Germinal center (tissue), 1 donor: ENCODE measurements around the gene STAT6.

Experiments
- DNase-seq: peaks from one replicate; pipeline ENCODE4 v3.0.0; 2012; ENCODE audit warnings: mixed read lengths, low spot score

Gene STAT6

GRCh38 chr12:57111031-57111734, at the start of gene STAT6:
STAT6 (minus strand) TSS chr12:57111362; CDS start chr12:57108278, 3,084 bp downstream.
- peak; percentile 85 for DNase-seq

DNA sequence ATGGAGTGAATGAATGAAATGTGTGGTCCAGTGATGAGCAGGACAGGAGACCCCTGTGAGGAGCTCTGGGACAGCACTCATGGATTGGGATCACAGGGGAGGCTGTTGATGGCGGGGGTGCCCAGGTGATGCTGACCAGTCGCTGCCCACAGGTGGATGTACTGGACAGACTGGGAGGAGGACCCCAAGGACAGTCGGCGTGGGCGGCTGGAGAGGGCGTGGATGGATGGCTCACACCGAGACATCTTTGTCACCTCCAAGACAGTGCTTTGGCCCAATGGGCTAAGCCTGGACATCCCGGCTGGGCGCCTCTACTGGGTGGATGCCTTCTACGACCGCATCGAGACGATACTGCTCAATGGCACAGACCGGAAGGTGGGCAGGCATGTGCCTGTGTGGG, 49.6 kb upstream of the STAT6 start:
- DNase-seq, result no peak

DNA sequence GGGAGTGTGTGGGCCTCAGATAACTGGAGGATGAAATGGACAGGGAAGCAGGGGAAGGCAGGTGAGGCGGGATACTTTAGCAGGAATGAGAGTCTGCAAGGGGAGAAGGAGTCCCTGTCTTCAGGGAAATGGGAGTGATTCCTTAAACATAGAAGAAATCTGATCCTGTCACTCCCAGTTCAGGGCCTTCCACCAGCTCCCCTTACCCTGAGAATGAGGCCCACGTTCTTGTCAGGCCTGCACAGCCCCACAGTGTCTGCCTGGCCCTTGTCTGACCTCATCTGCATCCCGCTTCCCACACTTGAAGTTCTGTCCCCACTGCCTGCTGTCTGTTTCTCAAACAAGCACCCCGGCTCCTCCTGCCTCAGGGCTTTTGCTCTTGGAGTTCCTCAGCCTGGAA, 48.9 kb upstream of the STAT6 start:
- no peak for DNase-seq

DNA sequence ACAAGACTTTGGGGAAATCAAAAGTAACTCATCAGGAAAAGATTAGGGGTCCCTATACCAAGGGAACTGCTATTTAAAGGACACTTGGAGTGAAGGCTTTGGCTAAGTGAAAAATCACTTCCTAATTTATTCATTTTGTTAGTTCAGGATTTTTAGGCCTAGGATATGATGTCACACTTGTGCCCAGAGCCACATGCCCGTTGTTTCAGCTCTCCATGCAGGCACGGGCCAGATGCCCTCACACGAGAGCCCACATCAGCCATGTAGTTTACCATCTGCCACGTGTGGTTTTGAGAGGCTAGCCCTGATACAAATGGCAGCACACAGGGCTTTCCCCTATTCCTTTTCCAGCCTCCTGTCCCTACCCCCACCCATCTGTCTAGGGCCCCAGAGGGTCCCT, 48.1 kb upstream of the STAT6 start:
- no peak for DNase-seq

DNA sequence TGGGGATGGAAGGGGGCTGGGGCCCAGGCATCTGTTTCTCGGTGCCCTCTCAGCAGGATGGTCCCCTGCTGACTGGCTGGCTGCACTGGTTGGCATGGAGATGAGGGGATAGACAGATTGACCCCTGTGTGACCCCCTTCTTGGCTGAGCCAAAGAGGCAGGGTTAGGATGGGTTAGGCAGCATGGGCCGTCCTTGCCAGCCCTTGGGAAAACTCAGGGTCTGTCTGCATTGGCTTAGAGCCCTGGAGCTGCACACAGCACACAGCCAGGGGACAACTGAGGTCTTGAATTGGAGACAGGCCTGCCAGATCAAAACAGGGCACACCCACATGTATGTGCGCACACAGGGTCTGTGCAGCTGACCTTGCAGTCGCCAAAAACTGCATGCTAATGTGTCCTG, 47.5 kb upstream of the STAT6 start:
- DNase-seq, result no peak

DNA sequence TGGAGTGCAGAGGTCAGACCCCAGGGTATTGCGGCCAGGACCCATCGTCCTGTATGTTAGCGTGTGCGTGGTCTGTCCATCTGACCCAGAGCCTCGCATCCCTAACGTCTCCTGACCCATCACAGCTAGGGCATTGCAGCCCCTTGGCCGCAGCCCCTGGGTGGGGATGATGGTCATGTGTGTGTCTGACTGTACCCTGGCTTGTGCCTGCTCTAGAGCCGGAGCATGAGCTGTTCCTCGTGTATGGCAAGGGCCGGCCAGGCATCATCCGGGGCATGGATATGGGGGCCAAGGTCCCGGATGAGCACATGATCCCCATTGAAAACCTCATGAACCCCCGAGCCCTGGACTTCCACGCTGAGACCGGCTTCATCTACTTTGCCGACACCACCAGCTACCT, 47.0 kb upstream of the STAT6 start:
- DNase-seq, result no peak

DNA sequence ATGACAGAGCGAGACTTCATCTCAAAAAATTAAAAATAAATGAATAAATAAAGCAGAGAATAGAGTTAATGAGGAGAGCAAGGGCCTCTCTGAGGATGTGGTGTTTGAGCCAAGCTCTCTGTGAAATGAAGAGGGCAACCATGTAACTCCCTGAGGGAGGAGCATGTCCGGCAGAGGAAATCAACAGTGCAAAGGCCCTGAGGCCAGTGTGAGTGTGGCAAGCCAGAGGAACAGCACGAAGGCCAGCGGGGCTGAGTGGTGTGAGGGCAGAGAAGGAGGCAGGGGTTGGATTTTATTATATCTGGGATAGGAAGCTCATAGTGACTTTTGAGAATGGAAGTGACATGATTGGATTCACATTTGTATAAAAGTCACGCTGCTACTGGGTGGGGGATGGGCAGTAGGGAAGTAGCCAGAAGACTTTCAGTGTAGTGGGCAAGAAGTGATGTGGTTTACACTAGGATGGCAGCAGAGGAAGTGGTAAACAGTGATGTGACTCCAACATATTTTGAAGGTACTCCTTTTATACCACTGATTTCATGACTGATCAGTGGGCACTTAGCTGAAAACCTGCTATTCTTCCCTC, 46.5 kb upstream of the STAT6 start:
- no peak for DNase-seq

DNA sequence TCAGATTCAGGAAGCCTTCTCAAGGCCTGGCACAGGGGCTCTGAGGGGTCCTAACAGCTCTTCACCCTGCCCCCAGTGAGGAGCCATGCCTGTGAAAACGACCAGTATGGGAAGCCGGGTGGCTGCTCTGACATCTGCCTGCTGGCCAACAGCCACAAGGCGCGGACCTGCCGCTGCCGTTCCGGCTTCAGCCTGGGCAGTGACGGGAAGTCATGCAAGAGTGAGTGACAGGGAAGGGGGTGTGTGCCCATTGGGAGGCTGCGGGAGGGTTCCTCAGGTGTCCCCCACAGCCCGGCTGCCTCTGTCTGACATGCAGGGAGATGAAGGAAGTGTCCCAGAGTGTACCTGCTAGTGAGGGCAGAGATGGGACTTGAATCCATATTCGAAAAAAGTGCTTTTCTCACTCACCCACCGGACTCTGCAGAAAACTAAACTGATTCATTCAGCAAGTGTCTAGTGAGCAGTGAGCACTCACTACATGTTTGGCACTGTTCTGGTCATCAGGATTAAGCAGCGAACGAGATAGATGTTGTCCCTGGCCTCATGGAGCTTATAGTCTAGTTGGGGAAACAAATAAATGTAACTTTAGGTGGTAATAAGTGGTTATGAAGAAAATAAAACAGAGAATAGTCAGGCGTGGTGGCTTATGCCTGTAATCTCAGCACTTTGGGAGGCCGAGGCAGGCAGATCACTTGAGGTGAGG, 45.7 kb upstream of the STAT6 start:
- no peak for DNase-seq

GRCh38 chr12:57154804-57155434, 43.8 kb upstream of the STAT6 start:
- no peak for DNase-seq

- DNase-seq, result no peak
These were observed 42.9 kb upstream of the STAT6 start for GRCh38 chr12:57154076-57154475.

DNA sequence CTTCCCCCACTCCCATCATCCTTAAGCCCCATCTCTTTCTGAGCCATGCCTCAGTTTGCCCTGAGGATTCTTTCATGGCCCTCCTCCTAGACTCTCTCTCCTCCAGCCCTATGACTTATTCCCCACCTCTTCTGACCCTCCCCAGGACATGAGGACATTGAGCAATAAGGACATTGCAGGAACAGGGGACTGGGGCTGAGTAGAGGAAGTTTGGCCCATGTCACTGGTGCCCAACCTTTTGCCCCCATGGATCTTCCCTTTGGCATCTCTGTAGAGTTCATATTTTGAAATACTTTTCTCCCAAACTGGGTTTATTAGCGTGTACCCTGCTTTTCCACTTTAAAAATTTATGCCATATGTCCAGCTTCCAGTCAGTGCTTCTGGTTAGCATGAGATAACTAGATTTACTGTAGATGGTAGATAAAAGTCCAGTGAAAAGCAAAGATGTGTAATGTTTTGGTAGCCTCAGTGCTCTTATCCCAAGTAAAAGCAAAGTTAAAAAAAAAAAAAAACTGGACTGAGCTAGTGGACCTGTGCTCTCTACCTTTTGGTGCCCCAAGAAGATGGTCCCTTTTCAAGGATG, 42.3 kb upstream of the STAT6 start:
- DNase-seq, result no peak

- no peak for DNase-seq
These were observed 41.5 kb upstream of the STAT6 start for GRCh38 chr12:57152639-57153038.

GRCh38 chr12:57151741-57152630, 40.8 kb upstream of the STAT6 start:
- DNase-seq, result no peak

GRCh38 chr12:57150400-57151000, 39.3 kb upstream of the STAT6 start:
- DNase-seq, result no peak

DNA sequence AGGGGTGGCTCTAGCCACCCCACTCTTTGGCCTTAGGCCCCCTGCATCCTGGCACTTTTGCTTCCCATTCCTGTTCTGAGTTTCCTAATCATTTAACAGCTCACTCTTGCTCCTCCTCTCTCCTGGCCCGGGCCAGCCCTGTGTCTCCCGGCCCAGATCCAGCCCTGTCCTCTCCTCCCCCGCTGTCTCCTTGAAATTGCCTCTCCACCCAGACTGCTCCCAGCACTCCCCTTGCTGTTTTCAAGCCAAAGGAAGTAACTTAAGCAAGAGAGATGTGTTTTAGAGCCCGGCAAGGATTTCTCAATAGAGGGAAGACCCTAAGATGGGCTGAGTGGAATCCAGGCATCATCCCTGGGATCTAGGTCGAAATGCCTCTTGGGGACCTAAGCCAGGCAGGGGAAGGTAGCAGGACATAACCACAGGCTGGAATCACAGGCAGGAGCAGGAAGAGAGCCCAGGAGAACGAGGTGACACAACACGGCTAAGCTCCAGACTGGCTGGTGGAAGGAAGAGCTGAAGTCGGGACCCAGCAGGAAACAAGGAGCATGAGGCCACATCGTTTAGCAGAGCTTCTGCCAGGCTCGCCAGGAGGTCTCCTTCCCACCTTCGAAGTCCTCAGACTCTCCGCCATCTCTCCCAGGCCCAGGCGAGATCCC, 38.2 kb upstream of the STAT6 start:
- DNase-seq, result no peak

DNA sequence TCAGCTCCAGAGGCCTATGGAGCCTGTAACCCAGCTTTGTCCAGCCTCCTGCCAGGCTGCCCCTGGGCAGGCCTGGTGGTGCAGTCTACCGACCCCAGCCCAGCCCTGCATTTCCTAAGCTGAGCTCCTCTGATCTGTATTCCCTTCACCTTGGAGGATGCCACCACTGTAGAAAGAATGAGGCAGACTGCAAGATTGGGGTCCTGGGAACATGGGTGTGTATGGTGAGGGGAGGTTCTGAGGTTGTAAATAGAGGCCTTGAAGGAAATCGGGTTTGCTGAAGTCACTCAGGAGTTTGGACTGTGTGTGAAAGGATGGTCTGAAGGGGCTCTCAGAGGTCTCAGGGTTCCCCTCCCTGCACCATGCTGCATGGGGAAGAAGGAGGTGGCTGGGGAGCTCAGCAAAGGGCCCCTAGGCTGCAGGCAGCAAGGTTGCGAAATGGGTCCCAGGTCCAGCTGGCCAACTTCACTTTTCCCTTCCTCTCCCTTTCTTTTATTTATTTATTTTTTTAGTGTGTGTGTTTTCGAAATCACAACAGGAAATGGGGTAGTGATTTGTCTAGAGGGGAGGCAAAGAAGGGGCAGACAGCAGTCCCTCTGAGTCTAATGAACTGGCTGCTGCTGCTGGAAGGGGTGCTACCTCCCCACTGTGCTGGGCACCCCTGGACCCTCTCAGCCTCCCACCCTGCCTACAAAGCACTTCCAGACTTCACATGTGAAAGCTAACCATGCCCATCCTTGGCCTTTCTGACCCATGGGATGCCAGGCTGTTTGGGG, 37.5 kb upstream of the STAT6 start:
- DNase-seq, result no peak

DNA sequence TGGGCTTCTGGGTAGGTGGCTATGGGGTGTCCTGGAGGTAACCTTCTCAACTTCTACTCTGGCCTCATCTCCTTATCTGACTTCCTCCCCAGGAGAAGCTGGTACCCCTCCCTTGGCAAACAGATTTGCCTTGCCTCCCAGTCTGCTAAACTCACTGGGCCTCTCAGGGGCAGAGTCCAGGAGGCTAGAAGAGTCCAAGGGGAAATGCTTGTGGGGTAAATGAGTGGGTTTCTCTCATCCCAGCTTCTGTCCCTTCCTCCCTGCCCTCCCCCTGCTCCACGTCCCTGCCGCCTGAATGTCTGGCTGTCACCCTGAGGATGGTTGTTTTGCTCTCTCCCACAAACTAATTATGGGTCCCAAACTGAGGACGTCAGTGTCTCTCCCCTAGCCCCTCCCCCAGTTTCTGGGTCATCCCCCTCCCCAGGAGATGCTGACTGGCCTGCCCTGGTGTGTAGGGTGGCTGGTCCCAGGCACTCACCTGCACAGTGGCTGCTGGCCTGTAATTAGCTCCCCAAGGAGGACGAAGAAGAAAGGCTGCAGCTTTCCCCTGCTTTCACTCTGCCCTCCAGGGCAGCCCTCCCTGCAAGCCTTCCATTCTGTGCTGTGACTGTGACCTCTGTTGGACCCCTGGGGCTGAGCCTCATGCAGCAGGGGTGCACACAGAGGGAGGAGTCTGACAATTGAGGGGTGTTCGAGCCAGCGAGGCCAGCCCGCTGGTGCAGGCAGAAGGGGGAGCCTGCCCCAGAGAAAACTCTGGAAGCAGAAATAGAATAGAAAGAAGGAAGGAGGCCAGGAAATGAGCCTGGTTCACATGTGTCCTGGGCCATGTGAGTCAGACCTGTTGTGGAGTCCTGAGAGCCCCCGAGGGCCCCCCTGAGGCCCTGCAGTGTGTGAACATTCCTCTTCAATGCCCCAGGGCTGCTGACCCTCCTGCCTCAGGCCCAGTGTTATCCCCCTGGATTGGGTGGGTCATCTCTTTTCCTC, 36.1 kb upstream of the STAT6 start, which contains the start of gene LRP1-AS:
Gene LRP1-AS (minus strand): TSS at position 659 of the 984 bp plus-strand sequence.
- no peak for DNase-seq

DNA sequence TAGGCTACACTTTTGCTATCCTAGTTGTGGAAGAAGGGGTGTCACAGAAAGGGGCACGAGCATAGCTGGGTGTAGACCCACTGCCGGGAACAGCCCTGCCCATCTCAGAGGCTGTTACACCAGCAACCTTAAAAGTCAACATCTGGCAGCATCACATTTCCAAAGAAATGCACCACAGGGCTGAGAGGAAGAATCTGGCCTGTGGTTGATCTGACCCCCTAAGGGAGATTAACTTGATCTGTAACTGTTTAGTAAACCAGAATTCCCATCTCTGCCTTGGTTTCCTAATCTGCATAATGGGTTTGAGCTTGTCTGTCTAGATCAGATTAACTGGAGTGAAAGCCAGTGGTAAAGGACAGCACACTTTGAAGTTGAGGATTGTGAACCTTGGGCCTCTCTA, 34.9 kb upstream of the STAT6 start:
- DNase-seq, result no peak
